Fibroblast of peridontal ligament (primary cell): ENCODE results near the gene TARS3.

Experiments used
- DNase-seq: peaks from one replicate; pipeline ENCODE4 v3.0.0-alpha.2; 2010; ENCODE audit errors: extremely low read depth

The TARS3 gene

GRCh38 chr15:101623367-101624304 lies 100.6 kb downstream of the TARS3 start:
- no peak for DNase-seq

- DNase-seq: no peak
These were observed 102.3 kb downstream of the TARS3 start for GRCh38 chr15:101621961-101622360.

- no peak for DNase-seq
These were observed 103.6 kb downstream of the TARS3 start for GRCh38 chr15:101620671-101621070.

- no peak for DNase-seq
These were observed 104.7 kb downstream of the TARS3 start for GRCh38 chr15:101619615-101619865.

- no peak for DNase-seq
These were observed 105.2 kb downstream of the TARS3 start for GRCh38 chr15:101618851-101619614.

GRCh38 chr15:101618076-101618475 lies 106.2 kb downstream of the TARS3 start:
- DNase-seq: no peak

GRCh38 chr15:101617390-101617965 lies 106.8 kb downstream of the TARS3 start:
- DNase-seq: no peak

GRCh38 chr15:101615986-101616848 lies 108.1 kb downstream of the TARS3 start:
- peak; percentile 26 for DNase-seq

- DNase-seq: no peak
These were observed 108.8 kb downstream of the TARS3 start for GRCh38 chr15:101615414-101615985.

- DNase-seq: no peak
These were observed 109.5 kb downstream of the TARS3 start for GRCh38 chr15:101614761-101615160.

GRCh38 chr15:101614001-101614585 lies 110.2 kb downstream of the TARS3 start:
- DNase-seq: no peak

GRCh38 chr15:101613130-101614000 lies 110.9 kb downstream of the TARS3 start:
- no peak for DNase-seq

- no peak for DNase-seq
These were observed 111.6 kb downstream of the TARS3 start for GRCh38 chr15:101612676-101613075.

- no peak for DNase-seq
These were observed 112.5 kb downstream of the TARS3 start for GRCh38 chr15:101611580-101612299.

GRCh38 chr15:101611007-101611406 lies 113.3 kb downstream of the TARS3 start:
- no peak for DNase-seq

GRCh38 chr15:101610611-101611000 lies 113.7 kb downstream of the TARS3 start:
- no peak for DNase-seq

GRCh38 chr15:101609742-101610610 lies 114.3 kb downstream of the TARS3 start:
- DNase-seq: no peak

- DNase-seq: no peak
These were observed 116.1 kb downstream of the TARS3 start for GRCh38 chr15:101608201-101608600.
